Measurements from ENCODE around the gene RAB33A. TPM values are rescaled to one million over a fixed set of nuclear protein-coding genes. Genes with fewer than 3 reads are reported as not detected.
A peak's percentile ranks its signal among the peaks of the same experiment; 100 is the strongest.

RAB33A gene
- total RNA-seq (2012; rRNA removed): 0.22 and 0.76 TPM in 2 replicates

- peaks cover 12% of the 10 kb centered on the region for H3K4me1 ChIP-seq (ENCODE audit: control insufficient read depth, insufficient read depth, low read length)
- no peaks in the 10 kb centered on the region for H3K27me3 ChIP-seq (ENCODE audit: control insufficient read depth, insufficient read depth, low read length)
- H3K9ac ChIP-seq (ENCODE audit: low read depth, low read length): peak within 1 kb of the TSS; percentile 47
- H3K4me2 ChIP-seq (ENCODE audit: low read length): peak within 1 kb of the TSS; percentile 90
- H3K36me3 ChIP-seq (ENCODE audit: insufficient read depth, low read length): no peaks in the 10 kb centered on the region
- H3K4me3 ChIP-seq (ENCODE audit: low read length): peak within 1 kb of the TSS; percentile 69
- no peaks in the 10 kb centered on the region for H3K9me3 ChIP-seq (replicated peaks; ENCODE audit: low read length)
Observed at GRCh38 chrX:130171446-130172126, at the start of gene RAB33A. RAB33A (plus strand) TSS chrX:130171962; CDS start chrX:130172063, 101 bp downstream.

GRCh38 chrX:130124577-130124976, 47.2 kb upstream of the RAB33A start:
- no peak overlapping the region for H3K4me2 ChIP-seq (ENCODE audit: low read length)
- H3K9me3 ChIP-seq (replicated peaks; ENCODE audit: low read length): no peaks in the 10 kb centered on the region
- no peaks in the 10 kb centered on the region for H3K27me3 ChIP-seq (ENCODE audit: control insufficient read depth, insufficient read depth, low read length)
- peaks cover 7% of the 10 kb centered on the region for H3K36me3 ChIP-seq (ENCODE audit: insufficient read depth, low read length)
- no peak overlapping the region for H3K9ac ChIP-seq (ENCODE audit: low read depth, low read length)
- H3K4me3 ChIP-seq (ENCODE audit: low read length): no peak overlapping the region
- peaks cover 9% of the 10 kb centered on the region for H3K4me1 ChIP-seq (ENCODE audit: control insufficient read depth, insufficient read depth, low read length)

- Histone ChIP-seq H3K9me3 (replicated peaks; ENCODE audit: low read length) (no peaks in the 10 kb centered on the region), H3K27me3 (ENCODE audit: control insufficient read depth, insufficient read depth, low read length) (no peaks in the 10 kb centered on the region), H3K36me3 (ENCODE audit: insufficient read depth, low read length) (peaks cover 7% of the 10 kb centered on the region), H3K4me1 (ENCODE audit: control insufficient read depth, insufficient read depth, low read length) (peaks cover 4% of the 10 kb centered on the region), H3K4me3 (ENCODE audit: low read length) (no peak overlapping the region), H3K9ac (ENCODE audit: low read depth, low read length) (no peak overlapping the region), H3K4me2 (ENCODE audit: low read length) (no peak overlapping the region)
Observed at GRCh38 chrX:130125091-130125874, 46.5 kb upstream of the RAB33A start.

GRCh38 chrX:130130990-130131389, 40.8 kb upstream of the RAB33A start:
- Histone ChIP-seq H3K9ac (ENCODE audit: low read depth, low read length) (no peak overlapping the region), H3K36me3 (ENCODE audit: insufficient read depth, low read length) (peaks cover 12% of the 10 kb centered on the region), H3K4me1 (ENCODE audit: control insufficient read depth, insufficient read depth, low read length) (no peaks in the 10 kb centered on the region), H3K4me3 (ENCODE audit: low read length) (no peak overlapping the region), H3K4me2 (ENCODE audit: low read length) (no peak overlapping the region), H3K27me3 (ENCODE audit: control insufficient read depth, insufficient read depth, low read length) (no peaks in the 10 kb centered on the region), H3K9me3 (replicated peaks; ENCODE audit: low read length) (no peaks in the 10 kb centered on the region)

- Histone ChIP-seq H3K9ac (ENCODE audit: low read depth, low read length) (no peak overlapping the region), H3K4me3 (ENCODE audit: low read length) (no peak overlapping the region), H3K27me3 (ENCODE audit: control insufficient read depth, insufficient read depth, low read length) (no peaks in the 10 kb centered on the region), H3K36me3 (ENCODE audit: insufficient read depth, low read length) (peaks cover 25% of the 10 kb centered on the region), H3K9me3 (replicated peaks; ENCODE audit: low read length) (no peaks in the 10 kb centered on the region), H3K4me2 (ENCODE audit: low read length) (no peak overlapping the region), H3K4me1 (ENCODE audit: control insufficient read depth, insufficient read depth, low read length) (no peaks in the 10 kb centered on the region)
Observed at GRCh38 chrX:130136496-130136895, 35.3 kb upstream of the RAB33A start.

- H3K4me2 ChIP-seq (ENCODE audit: low read length): no peak overlapping the region
- H3K9ac ChIP-seq (ENCODE audit: low read depth, low read length): no peak overlapping the region
- H3K4me3 ChIP-seq (ENCODE audit: low read length): no peak overlapping the region
- no peaks in the 10 kb centered on the region for H3K27me3 ChIP-seq (ENCODE audit: control insufficient read depth, insufficient read depth, low read length)
- H3K4me1 ChIP-seq (ENCODE audit: control insufficient read depth, insufficient read depth, low read length): no peaks in the 10 kb centered on the region
- H3K36me3 ChIP-seq (ENCODE audit: insufficient read depth, low read length): peaks cover 25% of the 10 kb centered on the region
- no peaks in the 10 kb centered on the region for H3K9me3 ChIP-seq (replicated peaks; ENCODE audit: low read length)
Observed at GRCh38 chrX:130136961-130137360, 34.8 kb upstream of the RAB33A start.

- Histone ChIP-seq H3K4me1 (ENCODE audit: control insufficient read depth, insufficient read depth, low read length) (no peaks in the 10 kb centered on the region), H3K4me3 (ENCODE audit: low read length) (no peak overlapping the region), H3K27me3 (ENCODE audit: control insufficient read depth, insufficient read depth, low read length) (no peaks in the 10 kb centered on the region), H3K9me3 (replicated peaks; ENCODE audit: low read length) (no peaks in the 10 kb centered on the region), H3K4me2 (ENCODE audit: low read length) (no peak overlapping the region), H3K36me3 (ENCODE audit: insufficient read depth, low read length) (peaks cover 27% of the 10 kb centered on the region), H3K9ac (ENCODE audit: low read depth, low read length) (no peak overlapping the region)
Observed at GRCh38 chrX:130139474-130140201, 32.1 kb upstream of the RAB33A start.

GRCh38 chrX:130144509-130144908, 27.3 kb upstream of the RAB33A start:
- no peak overlapping the region for H3K4me2 ChIP-seq (ENCODE audit: low read length)
- H3K36me3 ChIP-seq (ENCODE audit: insufficient read depth, low read length): peaks cover 18% of the 10 kb centered on the region
- no peaks in the 10 kb centered on the region for H3K27me3 ChIP-seq (ENCODE audit: control insufficient read depth, insufficient read depth, low read length)
- no peaks in the 10 kb centered on the region for H3K4me1 ChIP-seq (ENCODE audit: control insufficient read depth, insufficient read depth, low read length)
- H3K9me3 ChIP-seq (replicated peaks; ENCODE audit: low read length): no peaks in the 10 kb centered on the region
- H3K9ac ChIP-seq (ENCODE audit: low read depth, low read length): no peak overlapping the region
- H3K4me3 ChIP-seq (ENCODE audit: low read length): no peak overlapping the region

GRCh38 chrX:130145123-130145522, 26.6 kb upstream of the RAB33A start:
- Histone ChIP-seq H3K4me2 (ENCODE audit: low read length) (no peak overlapping the region), H3K9ac (ENCODE audit: low read depth, low read length) (no peak overlapping the region), H3K36me3 (ENCODE audit: insufficient read depth, low read length) (peaks cover 13% of the 10 kb centered on the region), H3K9me3 (replicated peaks; ENCODE audit: low read length) (no peaks in the 10 kb centered on the region), H3K4me3 (ENCODE audit: low read length) (no peak overlapping the region), H3K4me1 (ENCODE audit: control insufficient read depth, insufficient read depth, low read length) (no peaks in the 10 kb centered on the region), H3K27me3 (ENCODE audit: control insufficient read depth, insufficient read depth, low read length) (no peaks in the 10 kb centered on the region)

- H3K4me1 ChIP-seq (ENCODE audit: control insufficient read depth, insufficient read depth, low read length): no peaks in the 10 kb centered on the region
- no peak overlapping the region for H3K4me3 ChIP-seq (ENCODE audit: low read length)
- no peak overlapping the region for H3K9ac ChIP-seq (ENCODE audit: low read depth, low read length)
- no peaks in the 10 kb centered on the region for H3K9me3 ChIP-seq (replicated peaks; ENCODE audit: low read length)
- peaks cover 13% of the 10 kb centered on the region for H3K36me3 ChIP-seq (ENCODE audit: insufficient read depth, low read length)
- no peaks in the 10 kb centered on the region for H3K27me3 ChIP-seq (ENCODE audit: control insufficient read depth, insufficient read depth, low read length)
- no peak overlapping the region for H3K4me2 ChIP-seq (ENCODE audit: low read length)
Observed at GRCh38 chrX:130147631-130148030, 24.1 kb upstream of the RAB33A start.

- Histone ChIP-seq H3K4me3 (ENCODE audit: low read length) (no peak overlapping the region), H3K4me1 (ENCODE audit: control insufficient read depth, insufficient read depth, low read length) (no peaks in the 10 kb centered on the region), H3K9me3 (replicated peaks; ENCODE audit: low read length) (no peaks in the 10 kb centered on the region), H3K9ac (ENCODE audit: low read depth, low read length) (no peak overlapping the region), H3K27me3 (ENCODE audit: control insufficient read depth, insufficient read depth, low read length) (no peaks in the 10 kb centered on the region), H3K36me3 (ENCODE audit: insufficient read depth, low read length) (no peaks in the 10 kb centered on the region), H3K4me2 (ENCODE audit: low read length) (no peak overlapping the region)
Observed at GRCh38 chrX:130155564-130155963, 16.2 kb upstream of the RAB33A start.
